ENCODE measurements around the gene FES. TPM values are rescaled to one million over a fixed set of nuclear protein-coding genes. Genes with fewer than 3 reads are reported as not detected.

The FES gene
- polyA plus RNA-seq, 1 donor from 2014 or later = not detected

DNA sequence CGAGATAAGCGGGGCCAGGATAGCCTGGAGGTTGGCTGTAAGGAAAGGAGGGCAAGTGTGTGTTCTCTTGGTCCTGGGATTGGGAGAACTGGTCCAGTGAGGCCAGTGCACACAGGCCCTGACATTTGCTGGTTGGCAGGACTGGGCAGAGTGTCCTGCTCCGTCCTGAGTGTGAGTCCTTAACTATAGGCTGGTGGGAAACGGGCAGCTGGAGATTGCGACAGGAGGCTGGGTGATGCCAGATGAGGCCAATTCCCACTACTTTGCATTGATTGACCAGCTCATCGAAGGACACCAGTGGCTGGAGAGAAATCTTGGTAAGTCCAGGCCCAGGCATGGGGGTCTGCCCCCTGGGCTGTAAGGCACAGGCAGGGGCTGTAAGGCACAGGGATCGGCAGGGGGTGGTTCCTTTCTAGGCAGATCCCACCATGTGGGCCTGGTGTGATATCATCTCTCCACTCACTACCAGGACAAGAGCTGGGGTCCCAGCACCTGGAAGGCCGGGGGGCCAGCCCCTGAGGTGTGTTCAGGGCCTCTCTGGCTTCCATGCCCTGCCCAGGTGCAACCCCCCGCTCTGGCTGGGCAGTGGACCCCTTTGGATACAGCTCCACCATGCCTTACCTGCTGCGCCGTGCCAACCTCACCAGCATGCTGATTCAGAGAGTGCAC is 22.0 kb downstream of the FES start:
- Histone ChIP-seq H3K9me2 (ENCODE audit: insufficient read depth, low read length) (no peaks in the 10 kb centered on the region), H3F3A (ENCODE audit: insufficient read depth, low read length, poor library complexity, severe bottlenecking) (no peaks in the 10 kb centered on the region), H2AFZ (ENCODE audit: low read depth, low read length) (no peak overlapping the region), H3K36me3 (ENCODE audit: insufficient read depth, low read length) (peaks cover 7% of the 10 kb centered on the region), H3K27ac (ENCODE audit: low read length) (no peak overlapping the region), H3K9me3 (ENCODE audit: low read length) (no peaks in the 10 kb centered on the region), H3K4me2 (ENCODE audit: low read length) (no peak overlapping the region), H3K79me2 (replicated peaks; ENCODE audit: insufficient read depth, low read length) (no peaks in the 10 kb centered on the region), H3K4me3 (ENCODE audit: low read length) (no peak overlapping the region), H4K20me1 (ENCODE audit: insufficient read depth) (no peaks in the 10 kb centered on the region), H3K9ac (ENCODE audit: low read length) (no peak overlapping the region), H3K27me3 (ENCODE audit: insufficient read depth, low read depth, low read length) (no peaks in the 10 kb centered on the region)
- no peak for TF ChIP-seq EP300 (conservative IDR thresholded peaks at IDR 0.05; ENCODE audit: poor library complexity, severe bottlenecking)
- TF ChIP-seq SMC3 (conservative IDR thresholded peaks at IDR 0.05; ENCODE audit: poor library complexity) = no peak
- no peak for TF ChIP-seq TAF1 (IDR thresholded peaks at IDR 0.05; ENCODE audit: low read depth)
- TF ChIP-seq RAD21 (conservative IDR thresholded peaks at IDR 0.05) = no peak
- no peak for TF ChIP-seq CTCF (IDR thresholded peaks at IDR 0.05; ENCODE audit: poor library complexity, severe bottlenecking)
- TF ChIP-seq POLR2AphosphoS5 (IDR thresholded peaks at IDR 0.05) = no peak
- TF ChIP-seq MXI1 (conservative IDR thresholded peaks at IDR 0.05; ENCODE audit: poor library complexity, severe bottlenecking) = no peak
- TF ChIP-seq REST (IDR thresholded peaks at IDR 0.05; ENCODE audit: borderline replicate concordance) = no peak
- TF ChIP-seq EZH2 (IDR thresholded peaks at IDR 0.05; ENCODE audit: borderline replicate concordance, insufficient read depth, low read length, poor library complexity, severe bottlenecking) = no peak

DNA sequence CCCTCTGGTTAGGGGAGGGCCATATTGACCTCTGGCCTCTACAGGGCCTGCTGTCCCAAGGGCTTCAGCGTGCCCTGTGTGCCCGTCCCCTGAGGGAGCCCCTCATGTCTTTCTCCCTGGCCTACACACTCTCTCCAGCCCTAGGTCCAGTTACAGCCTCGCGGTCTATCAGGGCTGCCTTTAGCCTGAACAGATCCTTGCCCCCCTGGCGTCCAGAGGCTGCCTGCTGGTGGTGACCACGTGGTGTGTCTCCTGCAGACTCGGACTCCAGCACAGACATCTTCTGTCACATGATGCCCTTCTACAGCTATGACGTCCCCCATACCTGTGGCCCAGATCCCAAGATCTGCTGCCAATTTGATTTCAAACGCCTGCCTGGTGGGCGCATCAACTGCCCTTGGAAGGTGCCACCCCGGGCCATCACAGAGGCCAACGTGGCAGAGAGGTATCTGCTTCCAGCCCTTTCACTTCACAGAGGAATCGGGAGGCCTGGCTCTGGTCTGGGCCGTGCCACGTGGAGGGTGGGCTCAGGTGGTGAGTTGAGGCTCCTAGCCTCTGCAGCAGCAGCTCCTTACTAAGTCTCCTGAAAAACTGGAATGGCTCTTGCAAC is 22.9 kb downstream of the FES start:
- Histone ChIP-seq H3K9me2 (ENCODE audit: insufficient read depth, low read length) (no peaks in the 10 kb centered on the region), H3K27ac (ENCODE audit: low read length) (no peak overlapping the region), H3K9ac (ENCODE audit: low read length) (no peak overlapping the region), H3K79me2 (replicated peaks; ENCODE audit: insufficient read depth, low read length) (no peaks in the 10 kb centered on the region), H3F3A (ENCODE audit: insufficient read depth, low read length, poor library complexity, severe bottlenecking) (no peaks in the 10 kb centered on the region), H3K4me3 (ENCODE audit: low read length) (no peak overlapping the region), H2AFZ (ENCODE audit: low read depth, low read length) (no peak overlapping the region), H4K20me1 (ENCODE audit: insufficient read depth) (no peaks in the 10 kb centered on the region), H3K27me3 (ENCODE audit: insufficient read depth, low read depth, low read length) (no peaks in the 10 kb centered on the region), H3K9me3 (ENCODE audit: low read length) (no peaks in the 10 kb centered on the region), H3K36me3 (ENCODE audit: insufficient read depth, low read length) (peaks cover 7% of the 10 kb centered on the region), H3K4me2 (ENCODE audit: low read length) (no peak overlapping the region)
- TF ChIP-seq RAD21 (conservative IDR thresholded peaks at IDR 0.05) = no peak
- TF ChIP-seq EP300 (conservative IDR thresholded peaks at IDR 0.05; ENCODE audit: poor library complexity, severe bottlenecking) = no peak
- no peak for TF ChIP-seq MXI1 (conservative IDR thresholded peaks at IDR 0.05; ENCODE audit: poor library complexity, severe bottlenecking)
- no peak for TF ChIP-seq POLR2AphosphoS5 (IDR thresholded peaks at IDR 0.05)
- TF ChIP-seq TAF1 (IDR thresholded peaks at IDR 0.05; ENCODE audit: low read depth) = no peak
- TF ChIP-seq SMC3 (conservative IDR thresholded peaks at IDR 0.05; ENCODE audit: poor library complexity) = no peak
- no peak for TF ChIP-seq CTCF (IDR thresholded peaks at IDR 0.05; ENCODE audit: poor library complexity, severe bottlenecking)
- no peak for TF ChIP-seq EZH2 (IDR thresholded peaks at IDR 0.05; ENCODE audit: borderline replicate concordance, insufficient read depth, low read length, poor library complexity, severe bottlenecking)
- no peak for TF ChIP-seq REST (IDR thresholded peaks at IDR 0.05; ENCODE audit: borderline replicate concordance)
